C4-2B (cell line): ENCODE data around the gene KCNK4.

ENCODE experiments used
- CTCF ChIP-seq: fragments of 450-650 bp; conservative IDR thresholded peaks from 2 replicates; pipeline ENCODE4 v1.5.1; 2017; ENCODE audit warnings: mild to moderate bottlenecking
- ZFX ChIP-seq: fragments of 450-650 bp; IDR thresholded peaks from 2 replicates; pipeline ENCODE4 v1.6.1; 2017

GRCh38 chr11:64243236-64243854, 47.8 kb upstream of the KCNK4 start:
- TF ChIP-seq CTCF (no peak), ZFX (no peak)
